HG02623 (cell line): ENCODE results near the gene ZDHHC11B.

Experiments
- ATAC-seq: cut with Tn5 transposase; IDR thresholded peaks from one replicate; pipeline ENCODE4 v1.9.1; 2021; ENCODE audit warnings: moderate library complexity; ENCODE audit not compliant: unreplicated experiment

Gene ZDHHC11B

GRCh38 chr5:675871-676698 is 108.4 kb downstream of the ZDHHC11B start:
- ATAC-seq = no peak

GRCh38 chr5:675111-675870 is 109.2 kb downstream of the ZDHHC11B start:
- ATAC-seq = no peak

GRCh38 chr5:674630-675011 is 109.9 kb downstream of the ZDHHC11B start:
- no peak for ATAC-seq

DNA sequence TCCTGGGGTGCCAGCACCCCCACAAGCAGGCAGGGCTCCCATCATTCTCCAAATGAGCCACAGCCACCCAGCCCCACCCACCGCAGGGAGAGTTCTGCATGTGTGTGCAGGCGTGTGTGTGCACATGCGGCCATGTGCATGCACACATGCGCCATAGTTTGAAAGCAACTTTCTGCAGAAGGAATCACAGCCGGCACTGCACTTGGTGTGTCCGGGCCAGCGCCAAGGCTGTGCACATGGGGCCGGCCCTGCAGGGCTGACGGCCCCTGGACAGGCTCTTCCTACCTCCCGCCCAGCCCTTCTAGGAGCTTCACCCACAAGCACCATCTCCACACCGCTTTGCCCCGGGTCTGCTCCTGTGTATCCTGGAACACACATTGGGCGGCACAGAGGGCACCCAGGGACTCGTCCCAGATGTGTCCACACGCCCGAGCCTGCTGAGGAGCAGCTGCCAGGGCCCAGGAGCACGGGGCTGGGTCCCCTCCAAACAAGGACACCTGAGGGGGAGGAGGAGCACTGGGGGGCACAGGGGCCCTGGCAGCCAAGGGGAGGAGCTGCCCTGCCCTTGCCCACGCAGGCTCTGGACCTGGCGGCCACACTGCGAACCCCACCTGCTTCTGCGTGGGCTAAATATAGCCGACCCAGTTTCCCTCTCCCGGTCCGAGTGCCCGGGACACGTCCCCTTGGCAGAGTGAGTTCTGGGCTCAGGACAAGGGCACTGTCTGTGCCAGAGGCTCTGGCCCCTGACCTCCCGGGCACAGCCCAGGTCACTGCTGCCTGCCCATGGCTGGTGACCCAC is 110.5 kb downstream of the ZDHHC11B start:
- no peak for ATAC-seq

DNA sequence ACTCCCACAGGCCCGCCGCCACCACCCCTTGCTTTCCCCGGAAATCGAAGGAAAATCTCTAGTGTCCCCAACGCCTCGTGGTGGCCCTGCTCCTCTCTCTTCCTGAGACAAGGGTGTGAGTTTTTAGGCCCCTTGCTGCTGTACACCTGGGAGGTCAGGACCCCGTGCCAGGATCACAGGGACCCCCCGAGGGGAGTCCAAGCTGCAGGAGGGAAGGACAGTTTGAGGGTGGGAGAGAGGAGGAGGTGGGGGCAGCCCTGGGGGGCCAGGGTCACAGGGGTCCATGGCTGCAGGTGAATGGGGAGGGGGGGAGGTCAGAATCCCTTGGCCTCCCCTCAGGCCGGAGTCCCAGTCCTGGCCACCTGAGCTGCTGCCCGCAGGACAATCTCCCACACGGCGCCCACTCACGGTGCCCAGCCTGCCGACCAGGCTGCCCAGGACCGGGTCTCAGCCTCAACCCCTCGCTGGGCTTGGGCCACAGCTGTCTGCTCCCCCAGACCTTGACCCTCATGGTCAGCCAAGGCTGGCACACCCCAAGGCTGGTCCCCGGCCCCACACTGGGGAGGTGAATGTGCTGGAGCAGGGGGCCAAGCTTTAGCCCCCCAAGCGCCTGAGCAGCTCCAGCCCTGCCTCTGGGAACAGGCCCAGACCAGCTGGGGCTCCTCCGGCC is 111.2 kb downstream of the ZDHHC11B start:
- no peak for ATAC-seq

- no peak for ATAC-seq
Observed at GRCh38 chr5:672329-673160, 112.0 kb downstream of the ZDHHC11B start.

- peak; percentile 54 for ATAC-seq
Observed at GRCh38 chr5:671459-672328, 112.8 kb downstream of the ZDHHC11B start.

DNA sequence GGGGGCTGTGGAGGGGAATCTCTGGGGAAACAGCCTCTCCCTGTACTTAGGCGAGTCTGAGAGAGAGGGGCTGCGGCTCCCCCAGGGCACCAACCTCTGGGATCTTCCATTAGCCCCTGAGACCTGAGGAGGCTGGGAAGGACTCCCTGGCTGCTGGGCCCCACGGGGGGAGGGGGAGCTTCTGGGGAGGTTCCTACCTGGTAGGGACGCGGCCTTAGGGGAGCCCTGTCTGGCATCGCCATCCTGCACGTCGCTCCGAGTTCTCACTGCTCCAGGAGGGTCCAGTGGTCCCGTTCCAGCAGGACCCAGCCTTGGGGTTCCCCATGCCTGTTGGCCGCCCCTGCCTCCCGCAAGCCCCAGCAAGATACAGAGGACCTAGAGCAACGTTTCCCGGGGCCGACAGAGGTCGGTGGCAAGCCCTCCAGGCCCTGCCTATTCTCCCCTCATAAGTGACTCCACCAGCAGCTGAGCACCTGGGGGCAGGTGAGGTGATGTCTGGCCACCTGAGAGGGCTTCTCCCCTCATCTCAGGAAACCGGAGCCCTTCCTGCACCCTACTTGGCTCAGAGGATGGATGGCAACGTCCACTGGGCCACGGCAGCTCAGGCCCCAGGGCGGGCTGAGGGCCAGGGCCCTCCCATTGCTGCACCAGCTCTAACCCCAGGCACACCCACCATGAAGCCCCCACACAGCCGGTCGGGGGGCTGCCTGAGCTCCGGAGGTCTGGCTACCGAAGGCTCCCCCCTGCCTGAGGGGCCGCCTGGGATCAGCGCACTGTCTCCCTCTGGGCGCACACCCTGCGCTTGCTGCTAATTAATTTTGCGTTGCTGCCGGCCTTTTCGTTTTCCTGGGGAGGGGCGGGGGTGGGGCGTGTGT is 113.9 kb downstream of the ZDHHC11B start:
- ATAC-seq = no peak

DNA sequence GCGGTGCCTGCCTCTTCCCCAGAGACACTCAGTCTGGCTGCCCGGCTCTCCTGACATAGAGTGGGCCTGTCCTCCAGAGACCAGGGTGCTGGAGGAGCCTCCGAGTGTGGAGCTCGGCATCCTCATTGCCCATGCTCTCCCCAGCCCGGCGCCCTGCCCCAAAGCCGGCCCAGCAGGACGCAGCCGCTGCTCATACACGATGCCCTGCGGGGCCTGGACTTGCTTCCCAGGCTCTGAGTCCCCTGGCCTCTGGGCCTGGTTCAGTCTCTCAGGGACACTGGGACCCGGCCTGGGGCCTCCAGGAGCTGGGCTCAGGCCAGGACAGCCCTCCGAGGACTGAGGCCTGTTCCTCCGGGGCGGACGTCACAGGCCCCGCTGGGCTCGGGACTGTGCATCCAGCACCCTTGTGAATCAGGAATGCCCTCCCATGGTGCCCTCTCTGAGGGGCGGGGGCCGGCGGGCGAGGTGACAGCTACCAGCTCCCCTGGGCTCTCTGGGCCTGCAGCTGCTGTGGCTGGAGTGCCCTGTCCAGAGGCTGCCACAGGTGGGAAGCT is 114.6 kb downstream of the ZDHHC11B start:
- ATAC-seq = no peak

DNA sequence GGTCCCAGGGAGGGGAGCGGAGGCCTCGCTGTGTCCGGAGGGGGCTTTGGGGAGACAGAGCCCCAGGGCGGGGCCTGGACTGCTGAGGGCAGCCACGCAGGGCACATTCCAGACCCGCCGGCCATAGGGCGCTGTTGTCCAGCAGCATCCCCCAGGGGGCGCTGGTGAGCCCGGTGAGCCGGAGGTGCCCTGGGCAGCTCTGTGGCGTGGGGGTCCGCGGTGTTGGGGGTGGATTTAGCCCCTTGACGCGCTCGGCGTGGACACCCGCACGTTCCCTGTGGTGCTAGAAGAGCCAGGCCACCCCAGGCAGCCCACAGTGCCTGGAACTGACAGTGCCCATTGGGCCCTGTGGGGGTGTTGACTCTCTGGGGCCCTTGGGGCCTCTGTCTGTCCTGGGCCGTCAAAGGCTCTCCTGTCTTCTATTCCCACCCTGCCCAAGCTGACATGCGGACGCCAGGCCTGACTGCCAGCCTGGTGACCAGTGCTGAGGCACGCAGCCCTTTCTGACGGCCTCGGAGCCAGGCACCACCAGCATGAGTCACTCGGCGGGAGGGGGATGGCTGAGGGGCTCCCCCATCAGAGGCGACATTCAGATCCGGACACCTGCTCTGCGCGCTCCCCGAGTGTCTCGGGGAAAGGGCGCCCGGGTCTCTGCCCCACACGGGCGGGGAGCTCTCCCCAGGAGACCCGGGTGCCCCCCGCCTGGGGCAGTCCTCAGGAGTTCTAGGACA is 115.3 kb downstream of the ZDHHC11B start:
- ATAC-seq = no peak

GRCh38 chr5:668283-668995 is 116.1 kb downstream of the ZDHHC11B start:
- ATAC-seq = no peak

DNA sequence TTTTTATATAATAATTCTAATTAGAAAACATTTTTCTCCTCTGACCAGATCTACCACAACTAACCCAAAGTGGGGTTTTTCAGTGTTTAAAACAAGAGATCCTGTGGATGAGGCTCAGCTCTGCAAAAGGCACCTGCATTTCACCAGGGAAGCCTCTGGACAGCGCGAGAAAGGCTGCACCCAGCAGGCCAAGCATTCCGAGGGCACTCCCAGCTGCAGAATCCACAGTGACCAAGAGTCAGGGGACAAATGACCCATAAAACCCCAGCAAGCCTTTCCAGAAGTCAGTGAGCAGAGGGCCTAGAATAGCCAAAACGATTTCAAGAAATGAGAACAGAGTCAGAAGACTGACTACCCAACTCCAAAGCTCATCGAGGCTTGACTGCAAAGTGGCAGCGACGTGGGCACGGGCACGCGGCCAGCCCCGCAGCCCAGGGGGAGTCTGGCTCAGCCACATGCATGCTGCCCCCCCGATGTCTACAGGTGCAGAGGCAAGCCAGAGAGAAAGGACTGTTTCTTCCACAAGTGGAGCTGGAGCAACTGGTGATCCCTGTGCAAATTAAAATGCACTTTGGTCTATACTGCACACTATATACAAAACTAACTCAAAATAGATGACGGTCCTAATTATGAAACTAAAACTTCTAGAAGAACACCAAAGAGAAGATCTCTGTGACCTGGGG is 117.6 kb downstream of the ZDHHC11B start:
- no peak for ATAC-seq

DNA sequence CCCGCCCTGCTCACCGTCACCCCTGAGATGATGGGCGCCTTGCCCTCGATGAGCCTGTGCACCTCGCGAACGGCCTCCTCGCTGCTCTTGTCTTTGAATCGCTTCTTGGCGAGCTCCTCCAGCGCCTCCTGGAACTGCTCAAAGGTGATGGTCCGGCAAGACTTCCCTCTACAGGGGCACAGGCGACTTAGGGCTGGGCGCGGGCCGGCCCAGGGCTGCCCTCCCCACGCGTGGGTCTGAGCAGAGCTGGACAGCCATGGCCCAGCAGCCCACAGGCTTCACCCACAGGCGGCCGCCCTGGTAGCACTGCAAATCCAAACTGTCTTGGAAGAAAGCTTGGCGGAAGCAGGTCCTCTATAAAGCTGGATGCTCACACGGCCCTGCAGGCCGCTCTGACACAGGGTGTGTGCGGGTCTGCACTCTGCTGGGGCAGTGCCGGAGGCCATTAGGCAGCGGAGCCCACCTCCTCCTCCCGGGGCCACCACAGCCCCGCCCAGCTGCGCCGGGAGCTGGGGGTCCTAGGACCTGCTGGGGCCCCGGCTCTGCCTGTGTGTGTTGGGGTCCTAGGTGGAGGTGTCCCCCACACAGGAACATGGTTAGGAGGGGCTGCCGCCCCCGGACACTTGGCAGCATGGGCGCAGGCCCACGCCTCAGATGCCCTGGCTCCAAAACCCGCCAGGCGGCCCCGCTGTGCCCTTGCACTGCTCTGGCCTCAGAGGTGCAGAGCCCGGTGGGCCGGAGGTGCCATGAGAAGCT is 118.4 kb downstream of the ZDHHC11B start:
- no peak for ATAC-seq

DNA sequence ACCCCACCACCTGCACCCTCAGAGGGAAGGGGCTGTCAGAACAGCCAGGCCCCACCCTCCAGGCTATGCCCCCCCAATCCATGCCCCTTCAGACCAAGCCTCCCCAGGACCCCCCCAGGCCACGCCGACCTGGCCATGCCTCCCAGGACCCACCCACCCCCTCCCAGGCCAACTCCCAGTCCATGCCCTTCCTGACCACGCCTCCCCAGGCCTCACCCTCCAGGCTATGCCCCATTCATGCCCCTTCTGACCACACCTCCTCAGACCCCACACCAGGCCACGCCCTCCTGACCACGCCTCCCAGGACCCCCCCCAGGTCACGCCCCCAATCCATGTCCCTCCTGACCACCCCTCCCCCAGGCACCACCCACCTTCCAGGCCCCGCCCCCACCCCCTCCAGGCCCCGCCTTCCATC is 119.0 kb downstream of the ZDHHC11B start:
- no peak for ATAC-seq

DNA sequence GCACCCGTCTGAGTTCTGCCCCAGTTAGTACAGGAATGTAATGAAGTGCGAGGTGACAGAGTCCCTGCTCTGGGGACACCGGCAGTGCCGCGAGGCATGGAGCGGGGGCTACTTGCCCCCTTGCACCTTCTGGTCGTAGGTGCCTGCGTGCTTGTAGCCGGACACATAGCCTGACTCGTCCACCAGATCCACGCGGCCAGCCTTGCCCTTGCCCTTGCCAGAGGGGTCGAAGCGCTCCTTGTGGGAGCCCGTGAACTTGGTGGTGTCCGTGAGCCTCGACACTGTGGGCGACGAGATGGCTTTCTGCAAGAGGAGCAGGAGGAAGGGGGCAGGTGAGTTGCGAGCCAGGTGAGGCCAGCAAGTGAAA is 119.6 kb downstream of the ZDHHC11B start:
- no peak for ATAC-seq
